GM23248 (cell line): ENCODE measurements around the gene SLMAP. TPM values are rescaled to one million over a fixed set of nuclear protein-coding genes. Genes with fewer than 3 reads are reported as not detected.

Source experiments
- DNase-seq: peaks from one replicate; pipeline ENCODE4 v3.0.0-alpha.2; 2015
- H2AFZ ChIP-seq: fragments of 200-600 bp; sonication (generic); 2 replicates; pipeline ENCODE4 v1.6.1; 2016; ENCODE audit warnings: antibody characterized with exemption
- H3F3A ChIP-seq: fragments of 200-600 bp; sonication (generic); 2 replicates; pipeline ENCODE4 v1.6.1; 2016; ENCODE audit warnings: mild to moderate bottlenecking, antibody characterized with exemption, mixed run types; ENCODE audit not compliant: insufficient read depth
- H3K27ac ChIP-seq: fragments of 200-600 bp; sonication (generic); 2 replicates; pipeline ENCODE4 v1.5.1; 2016; ENCODE audit warnings: mild to moderate bottlenecking
- H3K27me3 ChIP-seq: fragments of 200-600 bp; sonication (generic); replicated peaks from 2 replicates; pipeline ENCODE4 v1.6.1; 2016; ENCODE audit warnings: mild to moderate bottlenecking; ENCODE audit not compliant: insufficient read depth
- H3K36me3 ChIP-seq: fragments of 200-600 bp; sonication (generic); 2 replicates; pipeline ENCODE4 v1.6.1; 2016; ENCODE audit warnings: low read depth, mild to moderate bottlenecking
- H3K4me1 ChIP-seq: fragments of 200-600 bp; sonication (generic); 2 replicates; pipeline ENCODE4 v1.6.1; 2016; ENCODE audit warnings: mild to moderate bottlenecking; ENCODE audit not compliant: insufficient read depth
- H3K4me2 ChIP-seq: fragments of 200-600 bp; sonication (generic); one replicate; pipeline ENCODE4 v1.6.1; 2016; ENCODE audit warnings: mild to moderate bottlenecking; ENCODE audit not compliant: unreplicated experiment
- H3K4me3 ChIP-seq: fragments of 200-600 bp; sonication (generic); 2 replicates; pipeline ENCODE4 v1.5.1; 2016; ENCODE audit warnings: mild to moderate bottlenecking
- H3K79me2 ChIP-seq: fragments of 200-600 bp; sonication (generic); 2 replicates; pipeline ENCODE4 v1.6.1; 2016; ENCODE audit warnings: mild to moderate bottlenecking; ENCODE audit not compliant: insufficient read depth
- H3K9ac ChIP-seq: fragments of 200-600 bp; sonication (generic); 2 replicates; pipeline ENCODE4 v1.6.1; 2016; ENCODE audit warnings: mild to moderate bottlenecking
- H3K9me2 ChIP-seq: fragments of 200-600 bp; sonication (generic); 2 replicates; pipeline ENCODE4 v1.6.1; 2016; ENCODE audit warnings: mixed run types, mild to moderate bottlenecking, moderate library complexity; ENCODE audit not compliant: insufficient read depth
- H3K9me3 ChIP-seq: fragments of 200-600 bp; sonication (generic); one replicate; pipeline ENCODE4 v1.6.1; 2017; ENCODE audit warnings: low read depth
- H4K20me1 ChIP-seq: fragments of 200-600 bp; sonication (generic); 2 replicates; pipeline ENCODE4 v1.6.0; 2016; ENCODE audit not compliant: insufficient read depth
- EZH2 ChIP-seq: fragments of 200-600 bp; sonication (generic); IDR thresholded peaks from 2 replicates; pipeline ENCODE4 v1.6.1; 2018; ENCODE audit warnings: antibody characterized with exemption, mild to moderate bottlenecking; ENCODE audit not compliant: insufficient read depth, poor library complexity, severe bottlenecking
- EZH2phosphoT487 ChIP-seq: fragments of 200-600 bp; sonication (generic); IDR thresholded peaks from 2 replicates; pipeline ENCODE4 v1.6.1; 2018; ENCODE audit warnings: antibody characterized with exemption, moderate library complexity, mild to moderate bottlenecking, low read depth; ENCODE audit not compliant: insufficient read depth
- WGBS, 2 experiments: methylation state at CpG; one replicate each; pipeline ENCODE4 v1.1.6; 2015 to 2017; ENCODE audit warnings: low lambda C conversion rate in 2 of 2, low coverage in 1 of 2; ENCODE audit errors: missing lambda C conversion rate in 2 of 2; 5-methylcytosine and 5-hydroxymethylcytosine counted together
- in situ Hi-C: fragments of 300-500 bp; cut with MboI; formaldehyde crosslinking; loops from 2 replicates; pipeline ENCODE4 v1.15.0; 2020
- polyA plus RNA-seq: library from polyadenylated mRNA; unstranded; fragments of >200 nt; fragmentation: Nextera tagmentation; extraction: Ambion mirVana; gene quantifications from 2 replicates; pipeline ENCODE4 v1.2.1, GENCODE V29; 2016
- total RNA-seq: library from RNA; depleted of rRNA; stranded (reverse); fragments of >200 nt; shearing (Covaris generic); gene quantifications from 2 replicates; pipeline ENCODE4 v1.2.3, GENCODE V29; 2014

The SLMAP gene
- total and polyA plus RNA-seq, 2 experiments from 2014 or later: 28.4 to 33.9 TPM

DNA sequence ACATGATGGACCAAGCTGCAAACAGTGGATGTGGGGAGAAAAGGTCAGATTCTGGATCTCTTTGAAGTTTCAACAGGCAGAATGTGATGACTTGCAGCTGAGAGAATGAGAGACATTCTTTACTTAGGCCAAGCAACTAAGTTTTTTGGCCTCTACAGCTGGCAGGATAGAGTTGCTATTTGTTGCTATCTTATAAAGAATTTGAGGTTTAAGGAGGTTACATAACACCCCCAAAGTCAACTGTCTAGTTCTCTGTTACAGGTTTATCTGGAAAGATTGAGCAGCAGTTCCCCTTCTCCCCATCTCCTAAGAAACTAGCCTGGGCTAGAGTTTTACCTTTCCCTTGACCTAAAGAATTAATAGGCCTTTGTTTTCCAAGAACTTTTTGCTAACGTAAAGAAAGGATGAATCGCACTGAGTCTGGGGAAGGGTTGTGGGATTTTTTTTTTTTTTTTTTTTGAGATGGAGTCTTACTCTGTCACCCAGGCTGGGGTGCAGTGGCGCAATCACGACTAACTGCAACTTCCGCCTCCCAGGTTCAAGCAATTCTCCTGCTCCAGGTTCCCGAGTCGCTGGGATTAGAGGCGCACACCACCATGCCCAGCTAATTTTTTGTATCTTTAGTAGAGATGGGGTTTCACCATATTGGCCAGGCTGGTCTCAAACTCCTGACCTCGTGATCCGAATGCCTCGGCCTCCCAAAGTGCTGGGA is 26.6 kb upstream of the SLMAP start:
- Histone ChIP-seq H3K9me2 (no peaks in the 10 kb centered on the region), H3K9me3 (no peaks in the 10 kb centered on the region), H3K27ac (no peak overlapping the region), H3K27me3 (no peaks in the 10 kb centered on the region), H3K9ac (no peak overlapping the region), H2AFZ (no peak overlapping the region), H3K4me3 (no peak overlapping the region), H4K20me1 (no peaks in the 10 kb centered on the region), H3K36me3 (no peaks in the 10 kb centered on the region), H3K4me1 (no peaks in the 10 kb centered on the region), H3K4me2 (no peak overlapping the region), H3F3A (peaks cover 11% of the 10 kb centered on the region; the same call in 1 of the 2 replicates), H3K79me2 (no peaks in the 10 kb centered on the region)
- DNase-seq: peak; percentile 40
- TF ChIP-seq EZH2phosphoT487: no peak
- no peak for TF ChIP-seq EZH2
- WGBS, 2 experiments: 93 to 94% methylated on average over 11 of the region's 11 CpGs
- in situ Hi-C loops: no loop called here

DNA sequence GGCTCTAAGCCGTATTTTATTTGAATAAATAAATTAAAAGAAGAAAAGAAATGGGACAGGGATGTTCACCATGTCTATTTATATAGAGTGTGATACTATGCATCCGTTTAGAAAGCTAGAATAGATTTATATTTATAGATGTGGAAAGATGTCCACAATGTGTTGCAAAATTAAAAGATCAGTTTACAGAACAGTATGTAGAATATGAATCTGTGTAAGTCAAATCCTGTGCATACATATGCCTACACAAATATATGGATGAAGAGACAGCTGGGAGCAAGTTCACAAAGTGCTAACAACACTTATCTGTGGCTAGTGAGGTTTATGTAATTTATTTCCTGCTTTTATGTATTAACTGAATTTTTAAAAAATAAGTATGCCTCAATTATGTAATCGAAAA is 25.4 kb upstream of the SLMAP start:
- H3K4me3 ChIP-seq: no peak overlapping the region
- H3K4me2 ChIP-seq: no peak overlapping the region
- H3K9ac ChIP-seq: no peak overlapping the region
- in situ Hi-C loops: no loop called here
- no peak for DNase-seq
- H2AFZ ChIP-seq: no peak overlapping the region
- 76 to 78% methylated on average over 3 of the region's 3 CpGs for WGBS, 2 experiments
- H4K20me1 ChIP-seq: no peaks in the 10 kb centered on the region
- no peak for TF ChIP-seq EZH2
- TF ChIP-seq EZH2phosphoT487: no peak
- H3K4me1 ChIP-seq: no peaks in the 10 kb centered on the region
- H3K27ac ChIP-seq: no peak overlapping the region
- no peaks in the 10 kb centered on the region for H3K36me3 ChIP-seq
- no peaks in the 10 kb centered on the region for H3K79me2 ChIP-seq
- no peaks in the 10 kb centered on the region for H3K9me2 ChIP-seq
- H3K9me3 ChIP-seq: no peaks in the 10 kb centered on the region
- H3K27me3 ChIP-seq: no peaks in the 10 kb centered on the region
- H3F3A ChIP-seq: peaks cover 11% of the 10 kb centered on the region; the same call in 1 of the 2 replicates

DNA sequence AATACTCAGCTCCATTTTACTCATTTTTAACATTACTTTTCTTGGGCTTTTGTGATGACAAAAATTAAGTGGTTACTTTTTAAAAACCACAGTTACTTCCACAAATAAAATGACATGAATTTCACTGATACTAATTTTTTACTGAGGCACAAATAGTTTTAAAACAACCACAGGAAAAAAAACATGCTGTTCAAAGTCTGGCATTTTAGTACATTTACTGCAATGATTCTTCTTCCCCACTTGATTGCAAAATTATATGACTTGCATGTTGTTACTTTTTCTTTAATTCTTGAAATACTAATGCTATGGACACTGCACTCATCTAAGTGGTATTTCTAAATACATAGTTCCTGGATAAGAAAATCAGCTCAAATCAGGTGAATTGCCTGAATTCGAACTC is 24.8 kb upstream of the SLMAP start:
- Histone ChIP-seq H2AFZ (no peak overlapping the region), H3K4me2 (no peak overlapping the region), H3K4me1 (no peaks in the 10 kb centered on the region), H3K36me3 (no peaks in the 10 kb centered on the region), H3K79me2 (no peaks in the 10 kb centered on the region), H3K27me3 (no peaks in the 10 kb centered on the region), H4K20me1 (no peaks in the 10 kb centered on the region), H3K9me3 (no peaks in the 10 kb centered on the region), H3F3A (peaks cover 11% of the 10 kb centered on the region; the same call in 1 of the 2 replicates), H3K9me2 (no peaks in the 10 kb centered on the region), H3K9ac (no peak overlapping the region), H3K27ac (no peak overlapping the region), H3K4me3 (no peak overlapping the region)
- no peak for TF ChIP-seq EZH2phosphoT487
- no peak for TF ChIP-seq EZH2
- in situ Hi-C loops: no loop called here
- peak; percentile 35 for DNase-seq
- WGBS, 2 experiments: 84 to 93% methylated on average over 1 of the region's 1 CpG

DNA sequence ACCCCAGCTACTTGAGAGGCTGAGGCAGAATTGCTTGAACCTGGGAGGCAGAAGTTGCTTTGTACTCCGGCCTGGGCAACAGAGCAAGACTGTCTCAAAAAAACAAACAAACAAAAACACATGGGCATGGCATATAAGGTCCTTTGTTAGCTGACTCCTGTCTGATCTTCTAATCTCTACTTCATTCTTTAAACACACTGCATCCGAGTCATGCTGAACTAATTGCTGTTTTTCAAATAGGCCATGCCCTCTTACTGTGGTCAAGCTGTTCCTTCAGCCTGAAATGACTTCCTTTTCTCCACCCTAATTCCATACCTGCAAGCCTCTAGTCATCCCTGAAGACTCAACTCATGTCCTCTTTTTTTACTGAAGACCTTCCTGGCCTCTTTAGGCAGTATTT is 22.3 kb upstream of the SLMAP start:
- H3K79me2 ChIP-seq: no peaks in the 10 kb centered on the region
- no peaks in the 10 kb centered on the region for H3K9me2 ChIP-seq
- in situ Hi-C loops: no loop called here
- no peaks in the 10 kb centered on the region for H3K4me1 ChIP-seq
- TF ChIP-seq EZH2phosphoT487 (no peak), EZH2 (no peak)
- no peak overlapping the region for H2AFZ ChIP-seq
- no peak overlapping the region for H3K4me3 ChIP-seq
- no peaks in the 10 kb centered on the region for H4K20me1 ChIP-seq
- H3K27ac ChIP-seq: no peak overlapping the region
- no peaks in the 10 kb centered on the region for H3K36me3 ChIP-seq
- 75 to 91% methylated on average over 2 of the region's 2 CpGs for WGBS, 2 experiments
- no peaks in the 10 kb centered on the region for H3K9me3 ChIP-seq
- peaks cover 11% of the 10 kb centered on the region; the same call in 1 of the 2 replicates for H3F3A ChIP-seq
- no peaks in the 10 kb centered on the region for H3K27me3 ChIP-seq
- DNase-seq: peak; percentile 24
- no peak overlapping the region for H3K9ac ChIP-seq
- H3K4me2 ChIP-seq: no peak overlapping the region
